Heart left ventricle (tissue), 16 donors: ENCODE data around the gene ST3GAL5. TPM values are rescaled to one million over a fixed set of nuclear protein-coding genes. Genes with fewer than 3 reads are reported as not detected.

Experiments
- ATAC-seq, 4 donors: fragments of 200-7000 bp; cut with Tn5 transposase; one replicate each; pipeline ENCODE4 v1.9.1; 2020 to 2022; ENCODE audit warnings: moderate library complexity in 4 of 4, mild to moderate bottlenecking in 3 of 4, moderate number of reproducible peaks in 1 of 4
- DNase-seq, 5 donors: peaks; one replicate each; pipeline ENCODE4 v3.0.0-alpha.2; 2020
- H3K27ac ChIP-seq, 12 donors: fragments of 200-600 bp; sonication (generic) in 4 of 12; one replicate each; pipeline versions ENCODE4 v1.5.0 to v1.8.0; 2016 to 2022; ENCODE audit warnings: mild to moderate bottlenecking in 2 of 12
- H3K27me3 ChIP-seq, 9 donors: fragments of 200-600 bp; sonication (generic) in 2 of 9; one replicate each; pipeline versions ENCODE4 v1.5.1 to v1.8.0; 2016 to 2022; ENCODE audit warnings: mild to moderate bottlenecking in 3 of 9
- H3K36me3 ChIP-seq, 9 donors: fragments of 200-600 bp; sonication (generic) in 2 of 9; one replicate each; pipeline versions ENCODE4 v1.5.0 to v1.8.0; 2018 to 2022; ENCODE audit warnings: mild to moderate bottlenecking in 2 of 9
- H3K4me1 ChIP-seq, 12 donors: fragments of 200-600 bp; sonication (generic) in 4 of 12; one replicate each; pipeline versions ENCODE4 v1.5.0 to v1.8.0; 2016 to 2022; ENCODE audit warnings: mild to moderate bottlenecking in 3 of 12
- H3K4me3 ChIP-seq, 12 donors: fragments of 200-600 bp; sonication (generic) in 4 of 12; one replicate each; pipeline versions ENCODE4 v1.5.0 to v1.8.0; 2017 to 2022; ENCODE audit warnings: mild to moderate bottlenecking in 9 of 12, moderate library complexity in 4 of 12
- H3K9me3 ChIP-seq, 12 donors: fragments of 200-600 bp; sonication (generic) in 4 of 12; one replicate each; pipeline versions ENCODE4 v1.5.0 to v1.8.0; 2016 to 2022; ENCODE audit warnings: mild to moderate bottlenecking in 1 of 12
- POLR2A ChIP-seq, 2 donors: fragments of 450-650 bp; IDR thresholded peaks; one replicate each; pipeline ENCODE4 v1.6.1; 2017; ENCODE audit warnings: antibody characterized with exemption in 2 of 2, mild to moderate bottlenecking in 2 of 2, moderate library complexity in 2 of 2
- WGBS, 4 donors: extraction: QIAGEN DNeasy Blood & Tissue Kit in 2 of 4; methylation state at CpG; one replicate each; pipeline versions ENCODE4 v1.1.5 to v1.1.7; 2013 to 2018; 5-methylcytosine and 5-hydroxymethylcytosine counted together
- intact Hi-C, 10 donors: fragments of 100-400 bp; cut with DNase I; formaldehyde crosslinking; loops; one replicate each; pipeline versions ENCODE4 v1.11.1 to v1.14.2; 2022
- polyA plus RNA-seq, 2 donors: library from polyadenylated mRNA; stranded (reverse); fragments of 200-250 nt; gene quantifications; one replicate each; pipeline ENCODE4 v1.2.3, GENCODE V29; 2013
- total RNA-seq, 9 donors: library from RNA; depleted of rRNA in 2 of 9; stranded (reverse); fragments of >200 nt in 2 of 9; fragmentation: NEBNext Ultra II Directional in 3 of 9; extraction: Animal tissue kit (Norgen Biotek cat#: 25700) in 3 of 9; gene quantifications; one replicate each; pipeline versions ENCODE4 v1.1.0 to v1.2.4, GENCODE V29; 2016 to 2023
- TF ChIP-seq, protein P1 (sequence below), 12 donors: fragments of 200-600 bp; sonication (generic) in 4 of 12; IDR thresholded peaks; one replicate each; pipeline versions ENCODE4 v1.5.0 to v1.8.0; 2018 to 2022; ENCODE audit warnings: antibody characterized with exemption in 12 of 12, mild to moderate bottlenecking in 5 of 12
- donor health status: ischemic (EF 13 %, LVEDD 7.1; RV severe dilation, severe dysfunction).
- donor health status: healthy with polysubstance abuse.
- donor health status: DM: no; HTN: yes; CAD: no.
- donor health status: DM: no; HTN: no; CAD: no.
- donor health status: ischemic (EF 25% LVEDD 6.9; RV normal size, moderate dysfunction).
- donor health status: ischemic (EF 25% LVEDD 5.7; RV mildly dilated, moderate dysfunction).
- donor health status: healthy.
- donor health status: DM: yes; HTN: yes; CAD: no.
- donor health status: ischemic (EF 35%, LVEDD 5.7; RV mildly dilated, moderate dysfunction).
- donor health status: nonischemic (EF 11% LVEDD 7.7; RV severe dilation, severe dysfunction).
- donor health status: DM: yes; HTN: yes; CAD: no.
- donor health status: PGD.
- donor health status: ischemic (EF 29% LVEDD 5.4; RV normal size, mild dysfunction).
- donor health status: nonischemic (EF 23%, LVEDD 6.1; RV moderate dilation, normal function).

ST3GAL5 gene
- total and polyA plus RNA-seq, 11 donors = 2.0 to 21.1 (median 4.0) TPM

DNA sequence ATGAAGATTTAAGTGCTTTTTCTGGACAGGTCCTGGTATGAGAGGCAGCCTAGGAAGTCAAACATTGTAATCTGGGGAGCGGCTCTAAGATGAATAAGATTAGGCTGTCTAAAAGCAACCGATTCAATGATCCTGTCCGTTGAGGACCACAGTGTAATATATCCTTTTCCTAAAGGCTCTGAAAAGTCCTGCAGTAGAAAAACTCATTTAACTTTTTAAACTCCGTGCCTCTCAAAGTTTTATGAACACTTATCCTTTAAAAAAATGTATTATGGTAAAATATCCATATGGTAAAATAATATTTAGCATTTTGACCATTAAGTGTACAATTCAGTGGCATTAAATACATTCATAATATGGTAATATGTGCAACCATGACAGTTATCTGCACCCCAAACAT lies 95.2 kb downstream of the ST3GAL5 start:
- TF ChIP-seq, protein P1, sequence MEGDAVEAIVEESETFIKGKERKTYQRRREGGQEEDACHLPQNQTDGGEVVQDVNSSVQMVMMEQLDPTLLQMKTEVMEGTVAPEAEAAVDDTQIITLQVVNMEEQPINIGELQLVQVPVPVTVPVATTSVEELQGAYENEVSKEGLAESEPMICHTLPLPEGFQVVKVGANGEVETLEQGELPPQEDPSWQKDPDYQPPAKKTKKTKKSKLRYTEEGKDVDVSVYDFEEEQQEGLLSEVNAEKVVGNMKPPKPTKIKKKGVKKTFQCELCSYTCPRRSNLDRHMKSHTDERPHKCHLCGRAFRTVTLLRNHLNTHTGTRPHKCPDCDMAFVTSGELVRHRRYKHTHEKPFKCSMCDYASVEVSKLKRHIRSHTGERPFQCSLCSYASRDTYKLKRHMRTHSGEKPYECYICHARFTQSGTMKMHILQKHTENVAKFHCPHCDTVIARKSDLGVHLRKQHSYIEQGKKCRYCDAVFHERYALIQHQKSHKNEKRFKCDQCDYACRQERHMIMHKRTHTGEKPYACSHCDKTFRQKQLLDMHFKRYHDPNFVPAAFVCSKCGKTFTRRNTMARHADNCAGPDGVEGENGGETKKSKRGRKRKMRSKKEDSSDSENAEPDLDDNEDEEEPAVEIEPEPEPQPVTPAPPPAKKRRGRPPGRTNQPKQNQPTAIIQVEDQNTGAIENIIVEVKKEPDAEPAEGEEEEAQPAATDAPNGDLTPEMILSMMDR (IDR thresholded peaks at IDR 0.05) = no peak
- TF ChIP-seq POLR2A (IDR thresholded peaks at IDR 0.05) = no peak
- Histone ChIP-seq H3K4me1 (peaks cover 17 to 80% (median 64%) of the 10 kb centered on the region in 12 donors), H3K36me3 (peaks cover 0 to 10% (median 0%) of the 10 kb centered on the region in 9 donors), H3K27me3 (no peaks in the 10 kb centered on the region), H3K27ac (peak overlapping the region in 2 of 12 donors; percentile 15 to 28), H3K9me3 (no peaks in the 10 kb centered on the region), H3K4me3 (no peak overlapping the region)
- no peak for DNase-seq
- ATAC-seq = no peak
- WGBS, 4 donors = 65 to 85% (median 80%) methylated on average over 4 of the region's 4 CpGs
- intact Hi-C loops = loop anchor here in 1 of 10 donors (2.0 kb wide), 1 partner anchor 21 kb away; no protein-coding TSS in a partner anchor

DNA sequence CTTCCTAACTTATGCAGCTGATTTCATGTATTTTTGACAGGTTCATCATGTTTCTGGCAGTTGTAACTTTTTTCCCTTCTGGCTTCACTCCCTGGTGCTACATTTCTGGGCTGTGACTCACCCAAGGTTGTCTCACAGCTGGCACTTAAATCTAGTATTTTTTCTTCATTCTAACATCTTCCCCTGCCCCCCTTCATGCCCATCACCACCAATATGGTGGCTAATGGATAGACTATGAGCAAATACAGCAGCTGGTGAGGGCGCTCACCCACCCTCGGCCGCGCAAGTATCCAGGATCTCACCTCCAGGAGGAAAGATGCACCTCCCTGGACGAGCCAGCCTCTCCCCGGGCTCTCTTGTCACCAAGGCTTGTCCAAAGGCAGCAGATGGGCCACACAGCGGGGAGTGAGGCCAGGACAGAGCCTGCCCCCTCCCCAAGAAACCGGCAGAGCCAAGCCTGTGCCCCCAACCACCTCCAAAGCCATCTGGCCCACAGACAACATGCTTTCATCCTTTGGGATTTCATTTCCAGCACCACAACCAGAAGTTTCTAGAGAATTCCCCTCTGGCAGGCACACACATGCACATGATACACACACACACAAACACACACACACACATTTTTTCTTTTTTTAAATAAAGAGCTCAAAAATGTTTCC lies 95.9 kb downstream of the ST3GAL5 start:
- H3K27me3 ChIP-seq = no peaks in the 10 kb centered on the region
- intact Hi-C loops = loop anchor here in 1 of 10 donors (2.0 kb wide), 1 partner anchor 20 kb away; no protein-coding TSS in a partner anchor
- TF ChIP-seq POLR2A (IDR thresholded peaks at IDR 0.05) = no peak
- TF ChIP-seq, protein P1 (IDR thresholded peaks at IDR 0.05) = no peak
- H3K4me1 ChIP-seq = peaks cover 17 to 76% (median 63%) of the 10 kb centered on the region in 12 donors
- no peak overlapping the region for H3K4me3 ChIP-seq
- ATAC-seq = peak in 1 of 4 donors; percentile 19
- WGBS, 4 donors = 71 to 88% (median 74%) methylated on average over 8 of the region's 8 CpGs
- H3K9me3 ChIP-seq = no peaks in the 10 kb centered on the region
- H3K36me3 ChIP-seq = peaks cover 0 to 17% (median 2%) of the 10 kb centered on the region in 9 donors
- H3K27ac ChIP-seq = peak overlapping the region in 10 of 12 donors; percentile 21 to 80 (median 30)
- DNase-seq = peak in 2 of 5 donors; percentile 36 to 57

DNA sequence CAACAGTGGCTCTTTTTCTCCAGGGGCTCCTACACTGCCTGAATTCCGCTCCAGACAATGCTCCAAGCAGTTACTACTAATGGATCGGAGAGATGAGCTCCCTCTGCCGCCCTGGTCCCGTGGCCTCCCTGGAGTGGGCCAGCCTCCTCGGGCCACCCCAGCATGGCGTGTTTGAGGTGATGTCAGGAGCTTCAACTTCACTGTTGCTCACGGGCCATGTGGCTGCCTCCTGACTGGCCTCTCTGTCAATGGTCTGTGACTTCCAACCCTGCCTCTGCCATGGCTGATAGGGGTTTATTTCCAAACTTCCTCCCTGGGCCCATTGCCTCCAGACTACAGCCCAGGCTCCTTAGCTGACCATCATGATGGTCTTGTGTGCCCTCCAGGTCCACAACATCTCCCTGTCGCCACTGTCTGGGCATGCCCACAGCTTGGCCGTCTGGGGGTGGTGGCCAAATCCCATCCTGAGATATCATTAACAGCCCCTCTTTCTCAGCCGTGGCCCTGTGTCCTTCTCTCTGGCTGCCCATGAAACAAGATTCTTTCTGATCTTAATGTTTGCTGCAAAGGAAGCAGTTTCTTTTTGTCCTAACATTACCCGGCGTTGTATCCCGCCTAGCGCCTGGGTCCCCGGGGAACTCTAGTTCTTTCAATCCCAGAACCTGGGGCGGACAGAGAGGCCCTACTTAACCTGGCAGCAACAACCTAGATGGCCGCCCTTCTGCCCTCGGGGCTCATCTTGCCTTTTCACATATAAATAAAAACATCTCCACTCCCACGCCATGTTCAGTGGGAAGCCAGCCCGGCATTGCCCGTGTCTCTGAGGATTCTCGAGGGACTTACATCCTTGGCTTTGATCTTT lies 96.9 kb downstream of the ST3GAL5 start:
- H3K4me1 ChIP-seq = peaks cover 20 to 76% (median 54%) of the 10 kb centered on the region in 12 donors
- 53 to 72% (median 66%) methylated on average over 22 of the region's 22 CpGs for WGBS, 4 donors
- H3K27me3 ChIP-seq = no peaks in the 10 kb centered on the region
- TF ChIP-seq, protein P1 (IDR thresholded peaks at IDR 0.05) = no peak
- no peaks in the 10 kb centered on the region for H3K9me3 ChIP-seq
- ATAC-seq (no peak), DNase-seq (peak in 3 of 5 donors; percentile 30 to 55 (median 49))
- H3K4me3 ChIP-seq = no peak overlapping the region
- peak overlapping the region in 10 of 12 donors; percentile 10 to 53 (median 31) for H3K27ac ChIP-seq
- H3K36me3 ChIP-seq = peaks cover 0 to 27% (median 12%) of the 10 kb centered on the region in 9 donors
- intact Hi-C loops = loop anchor here in 1 of 10 donors (2.0 kb wide), 1 partner anchor 19 kb away; no protein-coding TSS in a partner anchor
